ENCODE measurements around the gene TRPV3. TPM values are rescaled to one million over a fixed set of nuclear protein-coding genes. Genes with fewer than 3 reads are reported as not detected.
A peak's percentile ranks its signal among the peaks of the same experiment; 100 is the strongest.

TRPV3 gene
- total RNA-seq, 1 donor from 2014 or later: 0.16 TPM

GRCh38 chr17:3559270-3559645, 1.6 kb upstream of the TRPV3 start:
- FAIRE-seq (no peak), DNase-seq (ENCODE audit: low read depth) (no peak)
- H2AFZ ChIP-seq (ENCODE audit: low read depth, low read length): no peak overlapping the region
- no peaks in the 10 kb centered on the region for H4K20me1 ChIP-seq (ENCODE audit: insufficient read depth, low read length)
- H3K27ac Mint-ChIP-seq (ENCODE audit: unreplicated experiment): no peak overlapping the region
- H3K27me3 Mint-ChIP-seq (ENCODE audit: low read depth, unreplicated experiment): peaks cover 14% of the 10 kb centered on the region
- peaks cover 2% of the 10 kb centered on the region for H3K9me3 Mint-ChIP-seq (ENCODE audit: unreplicated experiment)
- no peaks in the 10 kb centered on the region for H3K79me2 ChIP-seq (ENCODE audit: insufficient read depth, low read length)
- H3K27me3 ChIP-seq (ENCODE audit: insufficient read depth, low read length): no peaks in the 10 kb centered on the region
- H3K4me1 Mint-ChIP-seq (ENCODE audit: low read depth, unreplicated experiment): no peaks in the 10 kb centered on the region
- H3K9ac ChIP-seq (ENCODE audit: low read length): peak overlapping the region; percentile 2
- H3K4me1 ChIP-seq (ENCODE audit: insufficient read depth, low read length): peaks cover 8% of the 10 kb centered on the region
- H3K36me3 ChIP-seq (ENCODE audit: insufficient read depth, low read length): no peaks in the 10 kb centered on the region
- no peak overlapping the region for H3K4me2 ChIP-seq (ENCODE audit: low read length)
- no peak overlapping the region for H3K4me3 ChIP-seq (ENCODE audit: insufficient read depth, low read depth, low read length)
- TF ChIP-seq EZH2 (IDR thresholded peaks at IDR 0.05; ENCODE audit: insufficient read depth, low read length) (no peak), CTCF (IDR thresholded peaks at IDR 0.05; ENCODE audit: insufficient read depth, low read depth, low read length) (no peak)
- no peak overlapping the region for H3K4me3 Mint-ChIP-seq (ENCODE audit: unreplicated experiment)
- no peak overlapping the region for H3K27ac ChIP-seq (ENCODE audit: low read depth, low read length)
- no peaks in the 10 kb centered on the region for H3K9me3 ChIP-seq (ENCODE audit: insufficient read depth, low read depth, low read length)
- H3K36me3 Mint-ChIP-seq (ENCODE audit: low read depth, unreplicated experiment): no peaks in the 10 kb centered on the region

GRCh38 chr17:3558603-3559269, 1.1 kb upstream of the TRPV3 start:
- no peaks in the 10 kb centered on the region for H4K20me1 ChIP-seq (ENCODE audit: insufficient read depth, low read length)
- H3K27ac ChIP-seq (ENCODE audit: low read depth, low read length): no peak overlapping the region
- H3K4me1 ChIP-seq (ENCODE audit: insufficient read depth, low read length): peaks cover 8% of the 10 kb centered on the region
- Mint-ChIP-seq H3K27ac (ENCODE audit: unreplicated experiment) (no peak overlapping the region), H3K4me3 (ENCODE audit: unreplicated experiment) (no peak overlapping the region), H3K4me1 (ENCODE audit: low read depth, unreplicated experiment) (no peaks in the 10 kb centered on the region), H3K36me3 (ENCODE audit: low read depth, unreplicated experiment) (no peaks in the 10 kb centered on the region), H3K9me3 (ENCODE audit: unreplicated experiment) (peaks cover 2% of the 10 kb centered on the region), H3K27me3 (ENCODE audit: low read depth, unreplicated experiment) (peaks cover 14% of the 10 kb centered on the region)
- H2AFZ ChIP-seq (ENCODE audit: low read depth, low read length): peak overlapping the region; percentile 39
- no peaks in the 10 kb centered on the region for H3K79me2 ChIP-seq (ENCODE audit: insufficient read depth, low read length)
- H3K27me3 ChIP-seq (ENCODE audit: insufficient read depth, low read length): no peaks in the 10 kb centered on the region
- DNase-seq (ENCODE audit: low read depth) (no peak), FAIRE-seq (no peak)
- no peaks in the 10 kb centered on the region for H3K9me3 ChIP-seq (ENCODE audit: insufficient read depth, low read depth, low read length)
- no peaks in the 10 kb centered on the region for H3K36me3 ChIP-seq (ENCODE audit: insufficient read depth, low read length)
- H3K4me2 ChIP-seq (ENCODE audit: low read length): no peak overlapping the region
- H3K9ac ChIP-seq (ENCODE audit: low read length): peak overlapping the region; percentile 2
- TF ChIP-seq CTCF (IDR thresholded peaks at IDR 0.05; ENCODE audit: insufficient read depth, low read depth, low read length) (no peak), EZH2 (IDR thresholded peaks at IDR 0.05; ENCODE audit: insufficient read depth, low read length) (no peak)
- H3K4me3 ChIP-seq (ENCODE audit: insufficient read depth, low read depth, low read length): no peak overlapping the region

Measured in astrocyte (in vitro differentiated cells and primary cell).